NCI-H2081 treated with DMSO at 0.1 percent for 48 hours (cell line): ENCODE data around the gene LRRC55.

Experiments
- DNase-seq: peaks from one replicate; lab custom pipeline; 2025; lab: John Stamatoyannopoulos, UW

LRRC55 gene

DNA sequence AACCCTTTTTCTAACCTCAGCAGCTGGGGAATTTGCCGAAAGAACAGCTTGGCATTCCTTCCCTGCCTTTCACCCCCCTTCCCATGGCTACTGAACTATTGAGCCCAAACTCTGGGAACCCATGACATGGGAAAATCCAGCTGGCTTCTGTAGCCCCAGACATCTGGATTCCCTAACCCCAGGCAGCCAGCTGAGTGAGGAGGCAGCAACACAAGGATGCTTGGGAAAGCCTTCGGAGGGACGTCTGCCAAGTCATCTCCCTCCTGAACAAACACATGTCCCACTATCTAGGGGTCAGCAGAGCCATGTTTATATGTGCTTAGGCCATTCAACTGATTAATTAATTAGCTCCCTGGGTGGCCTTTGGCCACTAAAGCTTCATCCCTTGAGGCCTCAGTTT, 21.6 kb downstream of the LRRC55 start:
- DNase-seq, result no peak

DNA sequence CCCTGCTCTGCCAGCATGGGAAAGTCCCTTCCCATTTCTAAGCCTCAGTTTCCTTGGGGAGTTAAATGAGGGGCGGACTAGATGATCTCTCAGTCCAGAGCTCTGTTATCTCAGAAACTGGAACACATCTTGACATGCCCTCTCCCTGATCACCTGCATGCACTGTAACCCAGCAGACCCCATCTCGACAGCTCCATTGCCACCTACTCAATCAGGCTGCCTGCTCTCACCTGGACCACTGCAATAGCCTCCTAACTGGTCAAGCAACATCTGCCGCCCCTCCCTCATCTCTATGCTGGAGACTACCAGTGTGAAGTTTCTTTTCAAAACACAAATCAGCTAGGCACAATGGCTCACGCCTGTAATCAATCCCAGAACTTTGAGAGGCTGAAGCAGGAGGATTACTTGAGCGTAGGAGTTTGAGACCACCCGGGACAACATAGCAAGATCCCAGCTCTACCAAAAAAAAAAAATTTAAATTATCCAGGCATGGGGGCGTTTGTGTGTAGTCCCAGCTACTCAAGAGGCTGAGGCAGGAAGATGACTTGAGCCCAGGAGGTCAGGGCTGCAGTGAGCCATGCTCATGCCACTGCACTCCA, 22.2 kb downstream of the LRRC55 start:
- no peak for DNase-seq

DNA sequence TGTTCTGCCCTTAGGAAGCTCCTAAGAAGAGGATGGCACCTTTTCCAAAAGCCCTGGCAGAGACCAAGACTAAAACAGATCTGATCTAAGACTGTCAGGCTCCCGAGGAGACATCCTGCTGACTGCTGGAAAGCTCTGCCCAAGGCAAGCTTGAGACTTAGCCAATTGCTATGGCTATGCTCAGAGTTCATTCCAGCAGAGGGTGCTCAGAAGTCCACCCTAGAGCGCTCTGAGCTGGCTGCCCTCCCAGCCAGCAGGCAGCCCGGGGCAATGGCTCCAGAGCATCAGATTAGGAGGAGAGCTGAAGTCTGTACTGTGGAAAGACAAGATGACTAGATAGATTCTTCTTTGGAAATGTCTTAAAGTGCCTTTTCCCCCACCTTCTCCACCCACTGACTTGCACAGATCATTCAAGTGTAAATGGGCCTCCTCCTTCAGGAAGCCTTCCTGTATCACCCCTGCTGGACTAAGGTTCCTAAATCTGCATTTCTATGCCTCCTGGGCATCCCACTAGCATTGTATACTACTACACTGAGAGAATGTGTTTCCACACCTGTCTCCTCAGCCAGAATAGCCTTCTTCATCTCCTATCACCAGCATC, 23.4 kb downstream of the LRRC55 start:
- no peak for DNase-seq

DNA sequence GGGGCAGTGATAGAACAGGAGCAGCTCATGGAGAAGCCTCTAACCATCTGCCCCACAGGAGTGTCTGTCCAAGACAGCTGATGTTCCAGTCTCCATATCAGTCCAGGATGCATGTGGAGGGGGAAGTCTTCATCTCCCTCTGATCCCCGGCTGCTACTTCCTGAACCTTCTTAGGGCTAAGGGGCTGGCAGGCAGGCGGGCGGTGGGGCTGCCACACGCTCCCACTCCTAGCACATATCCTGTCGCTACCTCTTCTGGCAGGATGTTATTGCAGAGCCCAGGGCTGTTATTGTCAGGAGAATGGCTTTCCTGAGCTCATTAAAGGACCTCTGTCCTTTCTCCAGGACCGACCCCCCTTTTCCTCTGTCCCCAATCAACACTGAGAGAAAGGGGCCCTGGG, 25.4 kb downstream of the LRRC55 start:
- no peak for DNase-seq

DNA sequence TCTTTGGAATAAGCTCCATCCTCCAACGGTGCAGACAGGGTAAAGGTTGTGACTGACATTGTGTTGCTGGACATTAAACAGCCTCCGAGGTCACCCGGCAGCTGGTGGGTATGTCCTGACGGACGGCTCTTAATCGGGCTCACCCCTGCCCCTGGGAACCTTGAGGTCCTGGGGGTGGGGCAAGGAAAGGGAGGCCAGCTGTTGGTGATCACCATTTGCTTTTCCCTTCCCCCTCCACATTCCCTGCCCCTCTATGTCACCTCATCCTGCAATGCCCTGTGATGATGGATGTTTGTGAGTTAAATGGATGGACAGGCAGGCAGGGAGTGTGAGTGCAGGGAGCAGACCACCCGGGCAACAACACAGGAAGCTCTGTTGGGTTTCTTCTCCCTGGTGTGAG, 29.0 kb downstream of the LRRC55 start:
- DNase-seq, result no peak

DNA sequence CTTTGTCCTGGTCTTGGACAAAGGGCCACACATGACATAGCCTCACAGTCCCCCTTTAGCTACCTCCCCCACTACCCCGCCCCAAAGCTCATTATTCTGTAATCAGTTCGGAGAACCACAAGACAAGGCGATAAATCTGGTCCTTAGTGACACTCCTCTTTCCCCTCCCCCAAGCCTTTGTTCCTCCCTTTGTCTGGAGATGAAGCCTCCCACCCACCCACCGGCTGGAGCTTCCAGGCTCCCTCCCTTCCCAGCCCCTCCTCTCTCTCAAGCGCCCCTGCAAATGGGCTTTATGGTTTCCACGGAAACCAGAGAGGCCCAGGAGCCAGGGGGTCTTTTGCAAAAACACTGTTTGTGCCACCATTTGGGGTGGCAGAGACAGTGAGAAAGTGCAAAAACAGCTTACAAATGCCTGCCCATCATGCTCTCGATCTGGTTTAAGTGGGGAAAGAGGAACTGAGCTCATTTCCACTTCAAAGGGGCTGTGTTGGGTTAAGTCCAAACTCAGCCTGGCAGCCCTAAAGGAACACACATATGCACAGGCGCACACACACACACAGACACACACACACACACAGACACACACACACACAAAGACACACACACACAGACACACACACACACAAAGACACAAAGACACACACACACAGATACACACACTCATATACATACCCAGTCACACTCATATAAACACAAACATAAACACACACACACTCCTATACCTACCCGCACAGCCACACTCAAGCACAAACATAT, 31.8 kb downstream of the LRRC55 start:
- DNase-seq, result no peak

DNA sequence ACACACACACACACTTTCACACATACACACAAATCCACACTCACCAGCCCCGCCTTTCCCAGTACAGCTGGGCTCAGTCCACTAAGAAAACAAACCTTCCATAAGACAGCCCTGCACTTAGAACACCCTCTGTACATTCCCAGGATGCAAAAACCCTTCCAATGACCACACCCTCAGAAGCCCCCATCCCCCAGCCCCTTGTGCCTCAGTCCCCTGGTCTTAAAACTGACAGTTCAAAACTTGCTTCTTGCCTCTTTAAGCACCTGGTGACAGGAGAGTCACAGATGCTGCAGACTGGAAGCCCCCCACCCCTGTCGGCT, 32.3 kb downstream of the LRRC55 start:
- no peak for DNase-seq

DNA sequence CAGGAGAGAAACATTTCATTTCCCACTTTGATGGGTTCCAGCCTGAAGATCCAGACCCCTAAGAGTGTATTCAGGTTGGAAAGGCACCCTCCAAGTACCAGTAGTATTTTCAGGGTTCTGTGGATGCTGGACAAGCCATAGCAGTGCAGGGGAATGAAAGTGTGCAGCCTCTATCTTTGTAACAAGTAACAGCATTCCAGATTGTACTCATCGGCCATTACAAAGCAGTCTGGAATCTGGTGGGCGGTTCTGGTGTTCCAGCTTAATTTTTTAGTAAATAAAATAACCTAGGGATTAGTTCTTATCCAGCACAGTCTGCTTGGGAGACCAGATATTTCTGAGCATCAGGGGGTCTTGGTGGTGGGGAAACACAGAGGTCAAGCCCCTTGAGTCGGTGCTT, 32.7 kb downstream of the LRRC55 start:
- DNase-seq, result no peak

DNA sequence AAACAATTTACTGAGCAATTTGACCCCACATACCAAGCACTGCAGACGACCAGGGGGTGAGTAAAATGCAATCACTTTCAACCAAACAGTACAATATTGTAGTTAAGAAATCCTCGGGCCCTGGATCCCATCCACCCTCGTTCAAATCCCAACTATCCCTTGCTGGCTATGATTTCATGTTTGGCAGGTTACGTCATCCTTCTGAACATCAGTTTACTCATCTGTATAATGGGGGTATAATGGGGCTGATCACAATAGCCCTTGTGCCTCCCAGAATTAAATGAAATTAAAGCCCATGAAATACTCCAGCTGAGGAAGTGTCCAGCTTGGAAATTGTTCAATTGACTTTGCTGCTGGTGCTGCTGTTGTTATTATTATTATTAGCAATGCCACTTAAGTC, 34.7 kb downstream of the LRRC55 start:
- DNase-seq, result no peak

DNA sequence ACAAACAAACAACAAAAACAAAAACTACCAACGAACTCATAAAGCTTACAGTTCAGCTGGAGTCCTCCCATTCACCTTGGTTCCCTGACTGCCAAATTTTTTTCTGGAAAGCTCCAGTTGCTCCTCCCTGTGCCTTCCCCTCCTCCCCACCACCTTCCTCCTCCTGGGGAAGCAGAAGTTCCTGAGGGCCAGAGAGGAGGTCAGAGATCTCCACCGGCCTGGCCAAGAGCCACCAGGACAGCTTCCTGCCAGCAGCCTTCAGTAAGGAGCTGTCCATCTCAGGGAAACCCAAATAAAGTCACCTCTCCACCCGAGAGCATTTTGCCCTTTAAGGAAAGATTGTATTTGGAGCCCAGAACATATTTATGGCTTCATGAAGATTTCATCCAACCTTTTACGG, 35.3 kb downstream of the LRRC55 start:
- DNase-seq, result no peak

DNA sequence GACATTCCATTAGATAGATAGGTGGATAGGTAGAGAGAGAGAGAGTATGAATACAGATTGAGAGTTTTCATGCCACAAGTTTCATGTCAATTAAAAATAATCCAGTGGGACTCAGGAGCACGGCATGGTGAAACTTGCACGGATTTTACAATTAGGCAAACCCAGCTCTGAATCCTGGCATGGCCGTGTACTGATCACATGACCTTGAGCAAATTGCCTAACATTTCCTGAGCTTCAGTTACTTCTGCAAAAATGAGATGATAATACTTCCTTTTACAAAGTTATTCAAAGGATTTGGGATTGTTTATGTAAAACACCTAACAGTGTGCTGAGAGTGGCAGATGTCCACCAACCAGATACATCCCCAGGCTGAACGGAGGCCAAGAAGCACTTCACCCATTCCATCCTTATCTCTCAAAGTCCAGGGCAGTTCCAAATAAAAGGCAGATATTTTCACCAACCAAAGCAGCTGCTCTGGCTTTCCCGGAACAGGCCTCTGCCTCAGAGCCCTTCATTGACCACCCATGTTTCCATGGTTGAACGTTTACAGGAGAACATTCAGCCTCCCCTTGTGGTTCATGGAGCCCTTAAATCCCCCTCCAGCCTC, 37.4 kb downstream of the LRRC55 start:
- DNase-seq, result no peak

DNA sequence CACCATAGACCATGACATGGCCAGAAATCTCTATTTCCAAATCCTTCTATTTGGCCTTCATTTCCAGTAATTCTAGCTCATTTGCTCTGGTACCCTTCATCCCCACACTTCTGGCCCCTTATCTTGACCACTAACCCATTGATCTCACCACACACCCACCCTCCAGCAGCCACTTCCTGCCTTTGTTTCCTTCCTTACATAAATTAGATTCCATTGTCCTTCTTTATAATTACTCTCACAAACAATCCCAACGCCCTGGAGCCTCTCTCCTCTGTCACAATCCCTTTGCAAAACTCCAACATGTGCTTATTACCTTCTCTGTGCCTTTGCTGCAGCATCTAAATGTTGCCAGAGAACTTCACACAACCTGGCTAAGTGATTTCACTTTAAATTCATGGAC, 40.5 kb downstream of the LRRC55 start:
- DNase-seq, result no peak

DNA sequence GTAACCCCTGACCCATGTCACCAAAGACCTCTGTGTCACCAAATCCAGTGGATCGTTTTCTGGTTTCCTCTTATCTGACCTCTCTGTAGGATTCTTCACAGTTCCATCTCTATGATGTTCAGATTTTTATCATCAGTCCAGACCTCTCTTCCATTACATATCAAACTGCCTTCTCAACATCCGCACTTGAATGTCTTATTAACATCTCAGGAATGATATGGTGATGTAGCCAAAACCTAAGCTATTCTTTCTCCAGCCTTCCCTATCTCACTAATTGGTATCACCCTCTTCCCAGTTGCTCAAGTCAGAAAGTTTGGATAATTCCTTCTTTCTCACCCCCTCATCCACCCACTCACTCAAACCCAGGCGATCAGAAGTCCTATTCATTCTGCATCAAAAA, 41.8 kb downstream of the LRRC55 start:
- DNase-seq, result no peak

DNA sequence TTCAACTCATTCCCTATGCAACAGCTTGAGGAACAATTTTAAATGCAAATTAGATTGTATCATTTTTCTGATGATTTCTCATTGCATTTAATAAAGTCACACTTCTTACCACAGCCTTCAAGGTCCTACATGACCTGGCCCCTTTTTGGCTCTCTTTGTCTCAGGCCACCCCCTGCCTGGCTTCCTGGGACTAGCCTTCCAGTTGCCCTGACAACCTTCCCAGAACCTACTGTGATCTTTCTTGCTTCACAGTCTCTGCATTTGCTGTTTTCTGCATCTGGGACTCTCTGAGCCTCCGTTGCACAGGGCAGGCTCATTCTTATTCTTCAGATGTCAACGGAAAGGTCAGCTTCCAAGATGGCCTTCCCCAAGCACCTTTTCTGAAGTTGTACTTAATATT, 42.4 kb downstream of the LRRC55 start:
- DNase-seq, result no peak

DNA sequence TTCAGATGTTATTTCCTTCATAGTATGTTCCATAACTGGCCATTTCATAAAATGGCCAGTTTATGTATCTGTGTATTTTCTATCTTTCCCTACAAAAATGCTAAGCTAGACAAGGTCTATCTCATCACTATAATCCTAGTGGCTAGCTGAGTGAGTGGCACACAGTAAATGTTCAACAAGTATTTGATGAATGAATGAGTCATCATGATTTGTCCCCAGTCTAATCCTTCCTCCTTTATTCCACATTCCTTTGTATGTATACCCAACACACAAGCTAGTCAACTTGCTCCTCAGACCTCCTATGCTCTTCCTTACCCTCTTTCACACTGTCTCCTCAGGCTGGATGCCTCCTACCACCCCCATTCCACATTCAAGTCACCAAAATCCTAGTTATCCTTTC, 42.8 kb downstream of the LRRC55 start:
- DNase-seq, result no peak

DNA sequence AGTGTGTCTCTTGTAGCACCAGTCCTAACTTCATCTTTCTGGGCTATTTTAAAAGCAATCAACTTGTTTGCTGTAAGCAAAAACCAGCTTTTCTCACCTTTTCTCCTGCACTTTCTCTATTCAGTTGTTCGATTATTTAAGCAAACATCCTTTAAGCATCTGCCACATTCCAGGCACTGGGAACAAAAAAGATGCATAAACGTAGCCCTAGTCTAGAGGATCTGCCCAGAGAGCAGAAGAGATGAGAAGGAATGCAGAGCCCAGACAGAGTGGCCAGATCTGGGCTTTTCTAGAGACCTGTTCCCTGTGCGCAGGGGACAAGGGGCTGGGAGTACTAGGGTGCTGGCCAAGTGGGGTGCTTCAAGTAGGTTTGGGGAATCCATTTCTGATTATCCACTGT, 46.8 kb downstream of the LRRC55 start:
- no peak for DNase-seq

DNA sequence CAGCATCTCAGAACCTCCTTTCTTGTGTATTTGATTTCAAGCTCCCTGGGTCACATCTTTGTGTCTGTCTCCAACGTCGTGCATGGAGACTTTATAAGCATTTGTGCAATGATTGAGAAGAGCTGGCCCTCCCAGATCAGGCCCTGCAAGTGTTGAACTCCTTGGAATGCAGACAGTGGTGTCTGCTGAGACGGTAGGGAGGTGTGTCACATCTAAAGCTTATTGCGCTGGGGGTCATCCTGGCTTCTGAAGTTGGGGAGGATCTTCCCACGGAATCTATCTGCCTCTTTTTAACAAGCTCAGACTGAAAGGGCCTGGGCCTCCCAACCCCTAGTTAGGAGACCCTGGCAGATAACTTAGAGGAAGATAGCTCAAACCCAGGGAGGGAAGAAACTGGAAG, 48.6 kb downstream of the LRRC55 start:
- no peak for DNase-seq

DNA sequence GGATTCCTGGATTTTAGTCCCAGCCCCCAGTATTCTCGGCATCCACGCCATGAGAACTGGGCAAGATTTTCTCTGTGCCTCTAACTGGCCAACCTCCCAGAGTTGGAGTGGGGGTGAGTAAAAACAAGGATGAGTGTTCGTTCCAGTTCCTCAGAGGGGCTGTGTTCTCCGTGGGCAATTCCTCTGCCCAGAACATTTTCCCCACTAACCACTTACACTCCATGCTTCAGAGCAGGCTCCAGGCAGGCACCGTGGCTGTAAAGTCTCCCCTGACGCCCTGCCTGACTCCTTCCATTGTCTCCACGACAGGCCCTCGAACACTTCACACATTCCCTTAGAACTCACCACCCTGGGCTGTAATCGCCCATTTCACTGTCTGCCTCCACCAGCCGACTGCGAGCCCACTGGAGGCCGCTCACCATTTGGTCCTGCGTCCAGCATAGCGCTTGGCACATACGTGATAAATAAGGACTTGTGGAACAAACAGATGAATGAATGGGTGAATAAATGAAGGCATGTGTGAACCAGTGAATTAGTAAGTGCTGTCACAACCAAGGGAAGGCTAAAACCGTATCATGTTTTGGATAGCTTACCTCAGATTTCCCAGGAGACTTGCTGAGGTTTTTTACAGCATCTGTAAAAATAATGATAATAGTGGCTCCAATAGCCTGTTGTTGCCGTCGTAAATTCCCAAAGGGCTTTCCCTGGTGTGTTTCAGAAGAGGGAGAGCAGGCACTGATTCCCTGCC, 49.2 kb downstream of the LRRC55 start:
- no peak for DNase-seq

DNA sequence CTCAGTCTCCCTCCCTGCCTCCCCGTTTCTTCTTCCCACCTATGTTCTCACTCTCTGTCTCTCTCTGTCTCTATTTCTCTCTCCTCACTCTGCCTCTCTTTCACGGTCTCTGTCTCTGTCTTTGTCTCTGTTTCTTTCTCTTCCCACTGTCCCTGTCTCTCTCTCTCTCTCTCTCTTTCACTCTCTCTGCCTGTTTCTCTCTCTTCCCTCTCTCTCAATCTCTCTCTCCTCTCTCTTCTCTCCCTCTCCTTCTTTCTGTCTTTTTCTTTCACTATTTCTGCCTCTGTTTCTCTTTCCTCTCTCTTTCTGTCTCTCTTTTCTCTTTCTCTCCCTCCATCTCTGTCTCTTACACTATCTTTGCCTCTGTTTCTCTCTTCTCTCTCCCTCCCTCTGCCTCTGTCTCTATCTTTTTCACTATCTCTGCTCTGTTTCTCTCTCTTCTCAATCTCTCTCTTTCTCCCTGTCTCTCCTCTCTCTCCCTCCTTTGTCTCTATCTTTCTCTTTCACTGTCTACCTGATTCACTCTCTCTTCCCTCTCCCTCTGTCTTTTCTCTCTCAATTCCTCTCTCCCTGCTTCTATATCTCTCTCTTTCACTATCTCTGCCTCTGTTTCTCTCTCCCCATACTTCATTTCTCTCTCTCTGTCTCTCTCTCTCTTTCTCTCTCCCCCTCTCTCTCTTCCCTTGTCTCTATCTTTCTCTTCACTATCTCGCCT, 49.9 kb downstream of the LRRC55 start:
- no peak for DNase-seq

DNA sequence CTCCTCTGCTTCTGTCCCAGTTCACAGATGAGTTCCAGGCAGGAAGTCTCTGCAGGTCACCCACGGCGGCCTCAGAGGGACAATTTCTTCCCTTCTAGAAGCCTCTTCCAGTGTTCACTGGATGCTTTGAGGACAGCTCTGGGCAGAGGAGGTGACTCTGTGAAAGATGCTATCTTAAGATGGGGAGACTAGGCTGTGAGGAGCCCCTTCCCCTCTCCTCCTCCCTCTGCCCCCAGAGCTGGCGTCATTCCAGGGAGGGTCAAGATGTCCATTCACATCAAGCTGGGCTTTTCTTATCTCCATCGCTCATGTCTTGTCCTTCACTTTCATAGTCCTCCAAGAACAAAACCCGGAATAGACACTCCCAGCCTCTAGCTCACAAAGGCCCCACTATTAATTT, 51.9 kb downstream of the LRRC55 start:
- DNase-seq, result no peak

DNA sequence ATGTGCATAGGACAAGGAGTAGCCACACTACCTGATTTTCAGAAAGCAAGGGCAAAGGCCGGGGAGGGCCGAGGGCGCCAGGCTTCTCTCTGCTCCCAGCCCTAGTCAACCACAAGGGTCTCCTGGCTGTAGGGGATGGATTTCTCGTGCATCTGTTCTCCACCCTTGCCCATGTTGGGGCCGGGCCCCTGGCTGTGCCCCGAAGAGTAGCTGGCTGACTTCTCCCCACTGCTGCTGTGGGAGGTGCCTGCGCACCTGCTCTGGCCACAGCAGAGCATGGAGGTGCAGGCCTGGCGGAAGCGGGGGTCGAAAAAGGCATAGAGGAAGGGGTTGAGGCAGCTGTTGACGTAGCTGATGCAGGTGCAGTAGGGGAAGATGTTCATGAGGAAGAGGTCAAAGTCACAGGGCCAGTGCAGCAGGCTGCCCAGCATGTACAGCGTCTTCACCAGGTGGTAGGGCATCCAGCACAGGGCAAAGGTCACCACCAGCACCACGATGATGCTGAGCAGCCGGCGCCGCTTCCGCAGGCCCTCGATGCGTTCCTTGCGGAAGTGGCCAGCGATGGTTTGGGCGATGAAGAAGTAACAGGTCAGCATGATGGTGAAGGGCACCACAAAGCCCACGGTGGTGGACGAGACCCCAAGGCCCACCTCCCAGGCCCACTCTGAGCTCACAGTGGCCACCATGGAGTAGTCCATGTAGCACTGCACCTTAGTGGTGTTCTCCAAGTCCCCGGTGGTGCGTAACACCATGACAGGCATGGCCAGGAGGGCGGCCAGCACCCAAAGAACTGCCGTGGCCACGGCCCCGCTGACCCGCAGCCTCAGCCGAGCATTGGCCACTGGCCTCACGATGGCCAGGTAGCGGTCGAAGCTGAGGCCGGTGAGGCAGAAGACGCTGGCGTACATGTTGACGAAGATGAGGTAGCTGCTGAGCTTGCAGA, 54.3 kb downstream of the LRRC55 start:
- DNase-seq, result no peak
